Coronary artery (tissue), 2 donors: ENCODE data around the gene SMAGP.
"Not testable (repeated sequence)": the region's sequence is repeated elsewhere in the genome, so short reads cannot be mapped to it uniquely, and the experiment has no call there.

Experiments used
- DNase-seq: peaks from one replicate; pipeline ENCODE4 v3.0.0-alpha.2; 2017; ENCODE audit warnings: low spot score
- H3K27ac ChIP-seq, 2 donors: fragments of 200-600 bp; sonication (generic); one replicate each; pipeline ENCODE4 v1.5.1; 2016 to 2019
- H3K4me3 ChIP-seq: fragments of 200-600 bp; sonication (generic); 2 replicates; pipeline ENCODE4 v1.5.1; 2016; ENCODE audit warnings: mild to moderate bottlenecking, moderate library complexity
- TF ChIP-seq, protein P1 (sequence below): fragments of 200-600 bp; sonication (generic); IDR thresholded peaks from one replicate; pipeline ENCODE4 v1.5.1; 2019; ENCODE audit warnings: antibody characterized with exemption

SMAGP gene

DNA sequence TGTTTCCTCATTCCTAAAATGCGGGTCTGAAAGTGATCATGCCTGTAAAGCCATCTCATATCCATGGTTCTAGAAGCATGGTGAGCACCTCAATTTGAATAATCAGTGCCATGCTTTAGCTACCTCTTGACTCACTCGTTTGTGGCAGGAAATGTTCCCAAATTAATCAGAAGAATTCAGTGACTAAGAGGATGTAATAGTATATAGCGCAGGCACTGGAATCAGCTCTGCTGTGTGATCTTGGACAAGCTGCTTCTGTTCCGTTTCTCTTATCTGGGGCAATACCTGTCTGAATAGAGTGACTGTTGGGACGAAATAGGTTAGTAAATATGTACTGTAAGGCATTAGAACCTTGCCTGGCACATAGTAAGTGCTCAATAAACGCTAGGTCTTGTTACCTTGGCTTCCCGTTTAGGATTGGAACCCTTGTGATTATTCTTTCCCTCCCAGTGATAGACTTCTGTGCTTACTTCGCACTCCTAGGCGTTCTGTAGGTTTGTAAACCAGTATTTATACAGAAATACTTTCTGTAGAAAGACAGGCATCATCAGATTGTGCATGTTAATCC lies 820 bp upstream of the SMAGP start:
- TF ChIP-seq, protein P1, sequence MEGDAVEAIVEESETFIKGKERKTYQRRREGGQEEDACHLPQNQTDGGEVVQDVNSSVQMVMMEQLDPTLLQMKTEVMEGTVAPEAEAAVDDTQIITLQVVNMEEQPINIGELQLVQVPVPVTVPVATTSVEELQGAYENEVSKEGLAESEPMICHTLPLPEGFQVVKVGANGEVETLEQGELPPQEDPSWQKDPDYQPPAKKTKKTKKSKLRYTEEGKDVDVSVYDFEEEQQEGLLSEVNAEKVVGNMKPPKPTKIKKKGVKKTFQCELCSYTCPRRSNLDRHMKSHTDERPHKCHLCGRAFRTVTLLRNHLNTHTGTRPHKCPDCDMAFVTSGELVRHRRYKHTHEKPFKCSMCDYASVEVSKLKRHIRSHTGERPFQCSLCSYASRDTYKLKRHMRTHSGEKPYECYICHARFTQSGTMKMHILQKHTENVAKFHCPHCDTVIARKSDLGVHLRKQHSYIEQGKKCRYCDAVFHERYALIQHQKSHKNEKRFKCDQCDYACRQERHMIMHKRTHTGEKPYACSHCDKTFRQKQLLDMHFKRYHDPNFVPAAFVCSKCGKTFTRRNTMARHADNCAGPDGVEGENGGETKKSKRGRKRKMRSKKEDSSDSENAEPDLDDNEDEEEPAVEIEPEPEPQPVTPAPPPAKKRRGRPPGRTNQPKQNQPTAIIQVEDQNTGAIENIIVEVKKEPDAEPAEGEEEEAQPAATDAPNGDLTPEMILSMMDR: no peak
- H3K27ac ChIP-seq: peak overlapping the region in 1 of 2 donors; percentile 59
- H3K4me3 ChIP-seq: peak overlapping the region; percentile 83
- no peak for DNase-seq

DNA sequence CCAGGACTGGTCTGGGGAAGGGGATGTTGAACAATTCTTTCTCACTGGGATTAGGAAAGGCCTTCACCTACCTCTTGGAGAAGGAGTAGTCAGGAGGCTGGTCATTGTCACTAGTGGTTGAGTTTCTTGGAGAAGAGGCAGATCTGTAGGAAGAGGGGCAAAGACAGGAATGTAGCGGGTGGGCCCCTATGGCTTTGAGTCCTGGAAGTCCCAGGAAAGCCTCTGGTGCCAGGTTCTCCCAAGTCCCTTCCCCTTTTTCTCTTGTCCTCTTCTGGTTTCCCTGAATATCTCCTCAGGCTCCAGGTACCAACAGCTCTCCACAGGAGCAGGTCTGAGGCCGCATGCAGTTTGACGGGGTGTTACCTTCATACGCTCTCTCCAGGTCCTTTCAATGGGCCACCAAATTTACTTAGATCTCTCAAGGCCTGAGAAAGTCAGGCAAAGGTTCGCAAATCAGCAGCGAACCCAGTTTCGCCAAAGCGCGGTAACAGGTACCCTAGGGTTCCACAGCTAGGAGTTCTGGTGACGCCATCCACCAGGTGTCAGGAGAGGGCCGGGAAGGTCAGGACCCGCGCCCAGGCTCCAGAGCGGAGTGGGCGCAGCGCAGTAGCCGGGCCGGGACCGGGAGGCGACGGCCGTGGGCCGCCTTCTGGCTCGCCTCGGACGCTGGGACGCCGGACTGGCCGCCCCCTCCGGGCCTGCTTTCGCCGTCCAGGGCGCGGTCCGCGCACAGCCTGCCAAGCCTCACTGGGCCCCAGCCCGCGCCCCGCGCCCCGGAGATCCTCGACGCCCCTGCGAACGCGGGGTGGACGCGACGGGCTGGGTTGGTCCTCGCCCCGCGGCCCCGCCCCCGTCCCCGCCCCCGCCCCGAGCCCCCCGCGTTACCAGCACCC lies 795 bp downstream of the SMAGP start:
- TF ChIP-seq, protein P1: no peak
- no peak for DNase-seq
- Histone ChIP-seq H3K27ac (peak overlapping the region; percentile 53 to 59), H3K4me3 (peak overlapping the region; percentile 83)

DNA sequence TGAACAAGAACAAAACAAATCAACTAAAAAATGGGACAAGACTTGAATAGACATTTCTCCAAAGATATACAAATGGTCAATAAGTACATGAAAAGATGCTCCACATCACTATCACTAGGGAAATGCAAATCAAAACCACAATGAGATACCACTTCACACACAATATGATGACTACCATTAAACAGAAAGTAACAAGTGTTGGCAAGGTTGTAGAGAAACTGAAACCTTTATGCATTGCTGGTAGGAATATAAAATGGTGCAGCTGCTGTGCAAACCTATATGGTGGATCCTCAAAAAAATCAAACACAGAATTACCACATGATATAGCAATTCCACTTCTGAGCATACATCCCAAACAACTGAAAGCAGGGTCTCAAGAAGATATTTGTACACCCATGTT lies 5.2 kb downstream of the SMAGP start:
- DNase-seq: no peak
- Histone ChIP-seq H3K4me3 (no peak overlapping the region), H3K27ac (no peak overlapping the region)
- TF ChIP-seq, protein P1: no peak

DNA sequence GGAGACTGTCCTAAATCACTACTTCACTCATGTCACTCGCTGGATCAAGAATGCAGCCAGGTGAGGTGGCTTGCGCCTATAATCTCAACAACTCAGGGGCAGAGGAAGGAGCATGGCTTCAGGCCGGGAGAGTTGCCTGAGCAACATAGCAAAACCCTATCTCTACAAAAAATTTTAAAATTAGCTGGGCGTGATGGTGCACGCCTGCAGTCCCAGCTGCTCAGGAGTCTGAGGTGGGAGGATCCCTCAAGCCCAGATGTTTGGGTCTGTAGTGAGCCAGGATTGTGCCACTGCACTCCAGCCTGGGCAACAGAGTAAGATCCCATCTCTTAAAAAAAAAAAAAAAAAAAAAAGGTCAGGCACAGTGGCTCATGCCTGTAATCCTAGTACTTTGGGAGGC lies 5.9 kb downstream of the SMAGP start:
- no peak for DNase-seq
- TF ChIP-seq, protein P1: no peak
- H3K27ac ChIP-seq: no peak overlapping the region
- no peak overlapping the region for H3K4me3 ChIP-seq

DNA sequence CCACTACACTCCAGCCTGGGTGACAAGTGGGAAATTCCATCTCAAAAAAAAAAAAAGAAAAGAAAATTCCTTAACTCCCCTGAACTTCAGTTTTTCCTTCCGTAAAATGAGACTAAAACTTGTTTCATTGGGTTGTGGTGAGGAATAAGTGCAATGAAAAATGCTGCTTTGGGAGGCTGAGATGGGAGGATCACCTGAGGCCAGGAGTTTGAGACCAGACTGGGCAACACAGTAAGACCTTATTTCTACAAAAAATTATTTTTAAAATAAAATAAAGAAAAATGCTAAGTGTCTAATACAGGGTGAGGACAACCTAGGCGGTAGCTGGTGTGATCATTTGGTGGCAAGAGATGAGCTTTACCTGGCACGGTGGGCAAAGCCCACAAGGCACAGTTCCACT lies 6.9 kb downstream of the SMAGP start:
- no peak for DNase-seq
- TF ChIP-seq, protein P1: no peak
- no peak overlapping the region for H3K4me3 ChIP-seq
- no peak overlapping the region for H3K27ac ChIP-seq

DNA sequence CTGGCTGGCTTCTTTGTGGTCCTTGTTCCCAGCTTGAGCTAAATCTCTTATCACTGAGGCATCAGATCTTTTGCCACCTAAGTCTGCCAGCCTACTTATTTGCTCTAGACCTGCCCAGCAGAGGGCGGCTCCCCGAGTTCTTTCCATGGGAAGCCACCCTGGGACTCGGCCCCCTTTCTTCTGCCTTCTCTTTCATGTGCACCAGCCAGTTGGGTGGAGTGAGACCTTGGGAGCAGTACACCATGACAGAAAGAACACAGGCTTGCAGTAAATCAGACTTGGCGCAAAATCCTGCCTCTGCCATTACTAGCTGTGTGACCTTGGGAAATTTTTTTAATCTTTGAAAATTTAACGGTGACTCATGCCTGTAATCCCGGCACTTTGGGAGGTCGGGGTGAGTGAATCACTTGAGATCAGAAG lies 7.4 kb downstream of the SMAGP start:
- no peak overlapping the region for H3K27ac ChIP-seq
- DNase-seq: no peak

DNA sequence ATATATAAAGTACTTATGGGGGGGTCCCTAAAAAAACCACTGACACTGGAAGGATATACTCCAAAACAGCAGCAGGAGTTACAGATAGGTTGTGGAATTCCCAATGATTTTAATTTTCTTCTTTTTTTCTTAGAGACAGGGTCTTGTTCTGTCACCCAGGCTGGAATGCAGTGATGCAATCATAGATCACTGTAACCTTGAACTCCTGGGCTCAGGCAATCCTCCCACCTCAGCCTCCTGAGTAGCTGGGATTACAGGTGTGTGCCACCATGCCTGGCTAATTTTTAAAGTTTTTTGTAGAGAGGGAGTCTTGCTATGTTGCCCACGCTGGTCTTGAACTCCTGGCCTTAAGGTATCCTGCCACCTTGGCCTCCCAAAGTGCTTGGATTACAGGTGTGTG lies 10.6 kb downstream of the SMAGP start:
- H3K4me3 ChIP-seq, H3K27ac ChIP-seq, DNase-seq: not testable (repeated sequence)

More for the DNA sequence above, 7.4 kb downstream of the SMAGP start:
- TF ChIP-seq, protein P1: no peak
- H3K4me3 ChIP-seq: no peak overlapping the region
